H1 (cell line): ENCODE data around the gene SPOCK2. TPM values are rescaled to one million over a fixed set of nuclear protein-coding genes. Genes with fewer than 3 reads are reported as not detected.

Source experiments
- CTCF ChIA-PET: fragments of 300-600 bp; sonication (Branson Sonifier 250); formaldehyde crosslinking; loops from one replicate; lab custom pipeline; 2021; ENCODE audit not compliant: partially characterized antibody; lab: Charles Lee
- POLR2A ChIA-PET: fragments of 300-600 bp; sonication (Branson Sonifier 250); formaldehyde crosslinking; loops from one replicate; lab custom pipeline; 2021; ENCODE audit warnings: inconsistent platforms; ENCODE audit not compliant: partially characterized antibody; lab: Charles Lee
- DNase-seq, 2 experiments: peaks; one replicate each; pipeline versions ENCODE4 v3.0.0 to v3.0.0-alpha.2; 2010 to 2022; ENCODE audit warnings: low spot score in 2 of 2, low read depth in 1 of 2, mixed read lengths in 1 of 2
- FAIRE-seq: peaks from 2 replicates; lab custom pipeline; 2011; peaks lifted over from hg19 to GRCh38; lab: Jason Lieb, UNC
- H2AFZ ChIP-seq: 2 replicates; pipeline ENCODE4 v1.8.1; 2012; ENCODE audit warnings: low read length, inconsistent platforms
- H2AK5ac ChIP-seq: 2 replicates; pipeline ENCODE4 v1.6.1; 2013; ENCODE audit warnings: low read depth, low read length
- H2BK120ac ChIP-seq: replicated peaks from 2 replicates; pipeline ENCODE3; 2013; ENCODE audit warnings: low read depth, low read length, inconsistent platforms
- H2BK12ac ChIP-seq: 2 replicates; pipeline ENCODE4 v1.6.1; 2013; ENCODE audit warnings: low read depth, low read length
- H2BK15ac ChIP-seq: 2 replicates; pipeline ENCODE4 v1.6.1; 2013; ENCODE audit warnings: low read length
- H2BK20ac ChIP-seq: 2 replicates; pipeline ENCODE4 v1.6.1; 2013; ENCODE audit warnings: low read length
- H2BK5ac ChIP-seq: 2 replicates; pipeline ENCODE4 v1.6.1; 2013; ENCODE audit warnings: low read depth, low read length
- H3K14ac ChIP-seq: 2 replicates; pipeline ENCODE4 v1.6.1; 2013; ENCODE audit warnings: inconsistent platforms; ENCODE audit not compliant: insufficient read length
- H3K18ac ChIP-seq: 2 replicates; pipeline ENCODE4 v1.6.1; 2013; ENCODE audit warnings: low read length; ENCODE audit errors: extremely low read depth
- H3K23ac ChIP-seq: 2 replicates; pipeline ENCODE4 v1.6.1; 2013; ENCODE audit warnings: inconsistent platforms; ENCODE audit not compliant: insufficient read length
- H3K23me2 ChIP-seq: 2 replicates; pipeline ENCODE4 v1.6.1; 2013; ENCODE audit warnings: low read depth, low read length
- H3K27ac ChIP-seq: 2 replicates; pipeline ENCODE4 v1.6.1; 2011; ENCODE audit warnings: low read depth, low read length, inconsistent platforms
- H3K27me3 ChIP-seq, 4 experiments: replicated peaks in 1 of 4; 1 replicate in 1 of 4; 2 replicates in 3 of 4; pipeline versions ENCODE4 v1.6.1 to v1.8.1; 2011 to 2013; ENCODE audit warnings: low read length in 3 of 4, mild to moderate bottlenecking in 3 of 4, inconsistent platforms in 2 of 4, mixed read lengths in 2 of 4, moderate library complexity in 1 of 4; ENCODE audit not compliant: control insufficient read depth in 3 of 4, insufficient read depth in 3 of 4; ENCODE audit errors: extremely low read depth in 1 of 4
- H3K36me3 ChIP-seq, 4 experiments: 2 replicates each; pipeline versions ENCODE4 v1.6.1 to v1.8.1; 2011 to 2013; ENCODE audit warnings: mild to moderate bottlenecking in 4 of 4, low read length in 3 of 4, moderate library complexity in 2 of 4, control low read depth in 1 of 4, inconsistent platforms in 1 of 4; ENCODE audit not compliant: insufficient read depth in 4 of 4, control insufficient read depth in 2 of 4
- H3K4ac ChIP-seq: replicated peaks from 2 replicates; pipeline ENCODE3; 2013; ENCODE audit warnings: low read length, low read depth, mixed read lengths, inconsistent platforms; ENCODE audit not compliant: insufficient read length
- H3K4me1 ChIP-seq, 4 experiments: replicated peaks in 1 of 4; 1 replicate in 1 of 4; 2 replicates in 3 of 4; pipeline versions ENCODE4 v1.6.1 to v1.8.1; 2011 to 2013; ENCODE audit warnings: low read length in 3 of 4, inconsistent platforms in 2 of 4, mixed read lengths in 1 of 4; ENCODE audit not compliant: insufficient read depth in 4 of 4, control insufficient read depth in 3 of 4
- H3K4me2 ChIP-seq, 2 experiments: 2 replicates each; pipeline versions ENCODE4 v1.6.1 to v1.8.1; 2011 to 2013; ENCODE audit warnings: low read depth in 2 of 2, low read length in 2 of 2, control low read depth in 1 of 2, inconsistent platforms in 1 of 2, mild to moderate bottlenecking in 1 of 2; ENCODE audit not compliant: insufficient read depth in 1 of 2
- H3K4me3 ChIP-seq, 4 experiments: fragments of 200-600, 300-600 bp in 1 of 4; sonication (generic), shearing (Covaris generic), sonication (Bioruptor Twin) in 1 of 4; 2 replicates each; pipeline versions ENCODE4 v1.5.1 to v1.8.1; 2011 to 2016; ENCODE audit warnings: low read length in 4 of 4, low read depth in 3 of 4, control low read depth in 2 of 4, inconsistent platforms in 2 of 4, mild to moderate bottlenecking in 2 of 4, mixed read lengths in 1 of 4, moderate library complexity in 1 of 4; ENCODE audit not compliant: insufficient read depth in 2 of 4; ENCODE audit errors: extremely low read depth in 1 of 4
- H3K56ac ChIP-seq: replicated peaks from 2 replicates; pipeline ENCODE3; 2013; ENCODE audit warnings: low read depth, mild to moderate bottlenecking, mixed read lengths, low read length, inconsistent platforms; ENCODE audit not compliant: insufficient read length
- H3K79me1 ChIP-seq: 2 replicates; pipeline ENCODE4 v1.6.1; 2013; ENCODE audit warnings: low read depth, low read length, control low read depth
- H3K79me2 ChIP-seq, 2 experiments: 2 replicates each; pipeline versions ENCODE4 v1.6.1 to v1.8.1; 2012 to 2013; ENCODE audit warnings: low read length in 2 of 2, mild to moderate bottlenecking in 2 of 2, inconsistent platforms in 1 of 2; ENCODE audit not compliant: insufficient read depth in 2 of 2, control insufficient read depth in 1 of 2
- H3K9ac ChIP-seq, 4 experiments: replicated peaks in 1 of 4; 1 replicate in 1 of 4; 2 replicates in 3 of 4; pipeline versions ENCODE4 v1.6.1 to v1.8.1; 2011 to 2013; ENCODE audit warnings: low read depth in 3 of 4, low read length in 3 of 4, control low read depth in 2 of 4, mild to moderate bottlenecking in 2 of 4, moderate library complexity in 2 of 4, inconsistent platforms in 1 of 4; ENCODE audit errors: extremely low read depth in 1 of 4
- H3K9me3 ChIP-seq, 2 experiments: 2 replicates each; pipeline versions ENCODE4 v1.6.1 to v1.8.1; 2012 to 2013; ENCODE audit warnings: mild to moderate bottlenecking in 2 of 2, moderate library complexity in 2 of 2, control low read depth in 1 of 2, inconsistent platforms in 1 of 2, low read depth in 1 of 2, low read length in 1 of 2, mixed read lengths in 1 of 2; ENCODE audit not compliant: insufficient read depth in 2 of 2
- H4K20me1 ChIP-seq, 2 experiments: replicated peaks in 1 of 2; 2 replicates each; pipeline versions ENCODE3 to v1.8.1; 2011 to 2013; ENCODE audit warnings: inconsistent platforms in 2 of 2, low read length in 2 of 2, mild to moderate bottlenecking in 1 of 2; ENCODE audit not compliant: insufficient read depth in 2 of 2, control insufficient read depth in 1 of 2
- H4K5ac ChIP-seq: 2 replicates; pipeline ENCODE4 v1.6.1; 2013; ENCODE audit warnings: low read length, low read depth, mixed read lengths, inconsistent platforms; ENCODE audit not compliant: insufficient read length
- H4K8ac ChIP-seq: 2 replicates; pipeline ENCODE4 v1.8.0; 2013; ENCODE audit warnings: mild to moderate bottlenecking, moderate library complexity, low read length, inconsistent platforms; ENCODE audit not compliant: insufficient read depth; ENCODE audit errors: extremely low read depth
- H4K91ac ChIP-seq: replicated peaks from 2 replicates; pipeline ENCODE3; 2013; ENCODE audit warnings: low read length, mixed read lengths, inconsistent platforms; ENCODE audit not compliant: insufficient read length
- CHD1 ChIP-seq: IDR thresholded peaks from 2 replicates; pipeline ENCODE4 v1.6.1; 2012; ENCODE audit warnings: low read depth, low read length, improper control_type of control experiment
- EP300 ChIP-seq, 2 experiments: IDR thresholded peaks; 1 replicate in 1 of 2; 2 replicates in 1 of 2; pipeline ENCODE4 v1.6.1; 2011 to 2012; ENCODE audit warnings: low read depth in 2 of 2, low read length in 2 of 2, mild to moderate bottlenecking in 2 of 2, borderline replicate concordance in 1 of 2, inconsistent platforms in 1 of 2, moderate library complexity in 1 of 2
- JUN ChIP-seq: IDR thresholded peaks from 2 replicates; pipeline ENCODE4 v1.6.1; 2011; ENCODE audit warnings: low read depth, mild to moderate bottlenecking, improper control_type of control experiment, low read length
- SIX5 ChIP-seq: IDR thresholded peaks from 2 replicates; pipeline ENCODE4 v1.6.1; 2011; ENCODE audit warnings: mild to moderate bottlenecking, low read depth, low read length
- SP2 ChIP-seq: IDR thresholded peaks from 2 replicates; pipeline ENCODE4 v1.6.1; 2012; ENCODE audit warnings: mild to moderate bottlenecking, low read length, inconsistent platforms
- USF2 ChIP-seq: IDR thresholded peaks from 2 replicates; pipeline ENCODE4 v1.6.1; 2011; ENCODE audit warnings: low read length, improper control_type of control experiment
- polyA plus RNA-seq, 7 experiments: library from polyadenylated mRNA; depleted of rRNA in 3 of 7; stranded (reverse) in 5 of 7; unstranded in 2 of 7; fragments of >200 nt in 5 of 7; fragments of 200-250 nt in 2 of 7; gene quantifications; 1 replicate in 5 of 7; 2 replicates in 1 of 7; 4 replicates in 1 of 7; pipeline versions ENCODE4 v1.2.1 to v1.2.3, GENCODE V29; 2011 to 2013; ENCODE audit warnings: missing spikeins in 2 of 7, mixed read lengths in 2 of 7
- total RNA-seq: library from RNA; stranded (reverse); fragmentation: NEBNext Ultra II Directional; extraction: Animal tissue kit (Norgen Biotek cat#: 25700); gene quantifications from 2 replicates; pipeline ENCODE4 v1.2.1, GENCODE V29; 2021

SPOCK2 gene
- total and polyA plus RNA-seq, 2 of the 8 experiments (the other 6 are each of a cell fraction or from before 2014, with no cell fraction given), result 1.5 to 1.9 TPM

- no peak overlapping the region for H2AFZ ChIP-seq
- TF ChIP-seq JUN, result no peak
- TF ChIP-seq SP2, result no peak
- TF ChIP-seq EP300 (IDR thresholded peaks at IDR 0.05; ENCODE audit: borderline replicate concordance in 1 of 2, low read depth in 2 of 2, low read length in 2 of 2), result no peak
- no peak for TF ChIP-seq SIX5
- no peak for TF ChIP-seq USF2
- TF ChIP-seq CHD1, result no peak
- TF ChIP-seq, all 59 proteins: peak for 0
- CTCF ChIA-PET, result interaction anchor here (0.6 to 5.0 kb wide), 6 partner anchors 9 to 213 kb away, joined by 3 to 39 read pairs (median 4); no protein-coding TSS in a partner anchor
These were observed 36.0 kb upstream of the SPOCK2 start for GRCh38 chr10:72124381-72124780.

More at GRCh38 chr10:72124381-72124780, 36.0 kb upstream of the SPOCK2 start:
- H4K5ac ChIP-seq, result no peak overlapping the region
- H2BK120ac ChIP-seq, result no peak overlapping the region
- POLR2A ChIA-PET, result interaction anchor here (1.2 kb wide), 1 partner anchor 151 kb away, joined by 3 read pairs; no protein-coding TSS in a partner anchor
- no peak overlapping the region for H3K56ac ChIP-seq
- H4K91ac ChIP-seq, result no peak overlapping the region
- H3K18ac ChIP-seq, result no peak overlapping the region
- no peak overlapping the region for H3K14ac ChIP-seq
- H3K79me1 ChIP-seq, result no peaks in the 10 kb centered on the region
- no peak overlapping the region; the same call in 1 of the 2 replicates for H2BK20ac ChIP-seq
- FAIRE-seq, result no peak
- no peaks in the 10 kb centered on the region for H3K27me3 ChIP-seq
- no peak overlapping the region for H4K8ac ChIP-seq
- no peaks in the 10 kb centered on the region for H3K36me3 ChIP-seq
- H3K9ac ChIP-seq, result no peak overlapping the region
- no peak overlapping the region for H2BK12ac ChIP-seq
- H2AK5ac ChIP-seq, result no peak overlapping the region
- H3K23ac ChIP-seq, result no peak overlapping the region
- H2BK5ac ChIP-seq, result no peak overlapping the region
- H3K27ac ChIP-seq, result no peak overlapping the region
- H3K4me2 ChIP-seq, result no peak overlapping the region
- H3K4ac ChIP-seq, result no peak overlapping the region
- no peak for DNase-seq
- no peak overlapping the region for H2BK15ac ChIP-seq
- H3K4me1 ChIP-seq, result peaks cover 0 to 5% (median 2%) of the 10 kb centered on the region in 4 experiments; a peak in 2 of 7 replicates
- H3K23me2 ChIP-seq, result no peaks in the 10 kb centered on the region
- no peak overlapping the region for H3K4me3 ChIP-seq
- H3K79me2 ChIP-seq, result no peaks in the 10 kb centered on the region
- H3K9me3 ChIP-seq, result no peaks in the 10 kb centered on the region
- no peaks in the 10 kb centered on the region for H4K20me1 ChIP-seq
